Ishikawa (cell line): Measurements from ENCODE around the gene KLB.

Experiments
- RAD21 ChIP-seq: IDR thresholded peaks from 2 replicates; pipeline ENCODE4 v1.6.1; 2012; ENCODE audit warnings: low read depth
- TAF1 ChIP-seq: IDR thresholded peaks from 2 replicates; pipeline ENCODE4 v1.6.1; 2012; ENCODE audit warnings: low read depth, mild to moderate bottlenecking
- TF ChIP-seq, protein P1 (sequence below): IDR thresholded peaks from 2 replicates; pipeline ENCODE4 v1.6.1; 2012
- TF ChIP-seq, protein P2 (sequence below): IDR thresholded peaks from 2 replicates; pipeline ENCODE4 v1.6.1; 2012; ENCODE audit warnings: low read depth, mild to moderate bottlenecking

DNA sequence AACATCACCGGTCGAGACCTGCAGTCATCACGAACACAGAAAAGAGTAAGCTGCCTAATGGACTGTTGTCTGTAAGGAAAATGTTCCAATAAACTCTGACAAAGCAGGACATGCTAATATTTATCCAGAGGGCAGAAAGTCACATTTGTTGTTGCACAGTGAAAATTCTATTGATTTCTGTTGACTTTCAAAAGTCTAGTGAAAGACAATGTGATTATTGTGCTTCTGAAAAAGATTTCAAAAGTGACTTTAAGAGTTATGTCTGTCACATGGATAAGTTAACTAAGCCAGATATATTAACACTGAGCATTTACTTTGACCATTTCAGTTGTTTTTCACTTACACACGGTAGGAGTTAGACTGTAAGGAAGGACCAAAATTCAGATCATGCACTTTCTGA lies 31.3 kb upstream of the KLB start:
- TF ChIP-seq, protein P1, sequence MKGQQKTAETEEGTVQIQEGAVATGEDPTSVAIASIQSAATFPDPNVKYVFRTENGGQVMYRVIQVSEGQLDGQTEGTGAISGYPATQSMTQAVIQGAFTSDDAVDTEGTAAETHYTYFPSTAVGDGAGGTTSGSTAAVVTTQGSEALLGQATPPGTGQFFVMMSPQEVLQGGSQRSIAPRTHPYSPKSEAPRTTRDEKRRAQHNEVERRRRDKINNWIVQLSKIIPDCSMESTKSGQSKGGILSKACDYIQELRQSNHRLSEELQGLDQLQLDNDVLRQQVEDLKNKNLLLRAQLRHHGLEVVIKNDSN: no peak
- TF ChIP-seq, protein P2, sequence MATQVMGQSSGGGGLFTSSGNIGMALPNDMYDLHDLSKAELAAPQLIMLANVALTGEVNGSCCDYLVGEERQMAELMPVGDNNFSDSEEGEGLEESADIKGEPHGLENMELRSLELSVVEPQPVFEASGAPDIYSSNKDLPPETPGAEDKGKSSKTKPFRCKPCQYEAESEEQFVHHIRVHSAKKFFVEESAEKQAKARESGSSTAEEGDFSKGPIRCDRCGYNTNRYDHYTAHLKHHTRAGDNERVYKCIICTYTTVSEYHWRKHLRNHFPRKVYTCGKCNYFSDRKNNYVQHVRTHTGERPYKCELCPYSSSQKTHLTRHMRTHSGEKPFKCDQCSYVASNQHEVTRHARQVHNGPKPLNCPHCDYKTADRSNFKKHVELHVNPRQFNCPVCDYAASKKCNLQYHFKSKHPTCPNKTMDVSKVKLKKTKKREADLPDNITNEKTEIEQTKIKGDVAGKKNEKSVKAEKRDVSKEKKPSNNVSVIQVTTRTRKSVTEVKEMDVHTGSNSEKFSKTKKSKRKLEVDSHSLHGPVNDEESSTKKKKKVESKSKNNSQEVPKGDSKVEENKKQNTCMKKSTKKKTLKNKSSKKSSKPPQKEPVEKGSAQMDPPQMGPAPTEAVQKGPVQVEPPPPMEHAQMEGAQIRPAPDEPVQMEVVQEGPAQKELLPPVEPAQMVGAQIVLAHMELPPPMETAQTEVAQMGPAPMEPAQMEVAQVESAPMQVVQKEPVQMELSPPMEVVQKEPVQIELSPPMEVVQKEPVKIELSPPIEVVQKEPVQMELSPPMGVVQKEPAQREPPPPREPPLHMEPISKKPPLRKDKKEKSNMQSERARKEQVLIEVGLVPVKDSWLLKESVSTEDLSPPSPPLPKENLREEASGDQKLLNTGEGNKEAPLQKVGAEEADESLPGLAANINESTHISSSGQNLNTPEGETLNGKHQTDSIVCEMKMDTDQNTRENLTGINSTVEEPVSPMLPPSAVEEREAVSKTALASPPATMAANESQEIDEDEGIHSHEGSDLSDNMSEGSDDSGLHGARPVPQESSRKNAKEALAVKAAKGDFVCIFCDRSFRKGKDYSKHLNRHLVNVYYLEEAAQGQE: no peak
- TF ChIP-seq TAF1 (no peak), RAD21 (no peak)
